GM19328 (cell line): Measurements from ENCODE around the gene C10orf53.
"Not testable (repeated sequence)": the region's sequence is repeated elsewhere in the genome, so short reads cannot be mapped to it uniquely, and the experiment has no call there.

Experiments used
- ATAC-seq: cut with Tn5 transposase; IDR thresholded peaks from one replicate; pipeline ENCODE4 v1.9.1; 2021; ENCODE audit warnings: mild to moderate bottlenecking, moderate library complexity; ENCODE audit not compliant: unreplicated experiment

The C10orf53 gene

DNA sequence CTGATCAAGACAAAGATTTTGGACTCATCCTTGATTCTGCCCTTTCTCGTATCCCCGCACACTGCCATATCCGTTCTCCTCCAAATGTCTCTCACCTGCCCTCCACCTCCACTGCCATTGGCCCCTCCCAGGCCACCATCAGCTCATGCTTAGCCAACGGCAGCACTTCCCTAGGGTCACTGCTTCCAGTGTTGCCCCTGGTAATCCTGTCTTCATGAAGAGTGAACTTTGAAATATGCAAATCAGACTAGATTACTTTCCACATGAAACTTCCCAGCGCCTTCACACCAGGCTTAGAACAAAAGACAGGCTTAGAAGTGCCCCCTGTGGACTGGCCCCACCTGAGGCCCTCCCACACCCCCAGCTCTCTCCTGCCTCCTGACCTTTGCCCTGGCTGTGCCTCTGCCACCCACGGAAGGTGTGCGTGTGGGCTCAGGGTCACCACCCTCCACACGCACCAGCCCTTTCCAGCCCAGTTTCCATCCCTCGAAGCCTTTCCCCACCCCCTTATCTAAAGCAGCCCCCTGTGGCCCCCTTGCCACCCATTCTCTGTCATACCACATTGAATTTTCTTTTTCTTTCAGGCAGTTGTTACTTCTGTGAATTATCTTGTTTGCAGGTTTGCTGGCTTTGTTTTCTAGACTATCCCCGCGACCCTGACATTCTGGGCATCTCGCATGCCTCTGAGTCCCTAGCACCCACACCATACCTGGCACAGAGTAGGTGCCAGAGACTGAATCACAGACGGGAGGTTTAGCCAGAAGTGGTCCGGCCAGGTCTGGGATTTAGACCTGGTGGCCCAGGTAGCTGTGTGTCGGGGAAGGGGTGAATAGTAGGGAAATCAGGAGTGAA lies 26.8 kb upstream of the C10orf53 start:
- no peak for ATAC-seq

DNA sequence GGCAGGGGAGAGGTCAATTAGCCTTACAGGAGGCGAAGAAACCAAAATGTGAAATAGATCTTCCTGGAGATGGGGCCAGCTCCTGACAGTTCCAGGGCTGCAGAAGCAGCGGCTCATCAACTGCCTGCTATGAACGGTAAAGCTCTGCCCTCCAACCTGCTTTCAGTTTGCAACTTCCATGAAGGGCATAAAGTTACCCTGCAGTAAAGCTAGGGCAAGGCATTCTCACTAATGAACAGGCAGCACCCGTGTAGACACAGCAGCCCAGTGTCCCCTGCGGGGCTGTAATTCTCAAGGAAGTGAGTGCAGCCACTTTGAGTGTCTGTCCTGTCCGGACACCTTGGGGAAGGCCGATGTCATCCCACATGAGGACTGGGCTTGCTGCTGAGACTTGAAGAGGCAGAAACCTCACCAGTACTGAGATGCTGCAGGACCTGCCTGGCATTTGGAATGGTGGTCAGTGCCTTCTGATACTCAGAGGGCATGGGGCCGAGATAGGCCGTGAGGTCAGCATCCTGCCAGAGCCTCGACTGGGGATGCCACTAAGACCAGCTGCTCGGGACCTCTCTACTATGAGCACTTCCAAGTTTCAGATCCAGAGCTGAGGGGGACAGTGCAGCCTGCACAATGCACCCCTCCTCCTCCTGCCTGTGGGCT lies 26.1 kb upstream of the C10orf53 start:
- no peak for ATAC-seq

DNA sequence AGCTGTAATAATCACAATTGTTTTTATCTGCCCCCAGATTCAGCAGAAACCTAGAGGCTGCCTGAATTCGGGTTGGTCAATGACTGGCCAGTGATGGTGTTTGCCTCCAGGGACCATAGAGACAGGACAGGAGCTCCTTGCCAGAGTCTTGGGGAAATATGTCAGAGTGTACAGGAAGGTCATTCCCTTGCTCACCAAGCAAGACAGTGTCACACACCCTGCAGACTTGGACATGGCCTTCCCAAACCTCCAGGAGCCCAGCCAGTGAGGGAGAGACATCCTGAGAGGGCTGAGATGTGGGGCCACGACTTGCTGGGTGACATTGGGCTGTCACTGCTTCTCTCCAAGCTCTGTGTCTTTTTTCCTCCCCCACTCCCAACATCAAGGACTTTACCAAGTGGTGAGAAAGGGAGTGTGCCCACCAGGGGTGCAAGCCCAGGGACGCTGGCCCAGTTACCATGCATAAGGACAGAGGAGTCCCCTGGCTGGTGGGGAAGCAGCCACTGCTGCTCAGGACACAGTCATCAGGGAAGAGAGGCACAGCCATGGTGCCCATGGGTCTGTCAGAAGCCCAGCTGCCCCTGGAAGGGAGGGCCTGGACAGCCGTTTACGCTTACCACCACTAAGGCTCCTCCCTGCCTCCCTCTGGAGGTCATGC lies 25.3 kb upstream of the C10orf53 start:
- no peak for ATAC-seq

DNA sequence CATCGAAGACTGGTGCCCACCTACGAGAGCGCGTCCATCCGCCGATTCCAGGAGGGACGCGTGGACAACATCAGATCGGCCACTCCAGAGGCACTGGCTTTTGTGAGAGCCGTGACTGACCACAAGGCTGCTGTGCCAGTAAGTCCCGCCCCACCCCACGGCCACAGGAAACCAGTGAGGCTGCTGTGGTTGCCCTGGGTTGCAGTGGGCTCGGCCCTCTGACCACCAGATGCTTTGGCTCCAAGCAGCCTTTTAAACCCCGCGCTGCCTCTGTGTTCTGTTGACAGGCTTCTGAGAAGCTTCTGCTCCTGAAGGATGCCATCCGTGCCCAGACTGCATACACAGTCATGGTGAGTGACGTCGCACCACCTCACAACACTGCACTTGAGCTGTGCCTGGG lies 24.4 kb upstream of the C10orf53 start:
- ATAC-seq, result no peak

DNA sequence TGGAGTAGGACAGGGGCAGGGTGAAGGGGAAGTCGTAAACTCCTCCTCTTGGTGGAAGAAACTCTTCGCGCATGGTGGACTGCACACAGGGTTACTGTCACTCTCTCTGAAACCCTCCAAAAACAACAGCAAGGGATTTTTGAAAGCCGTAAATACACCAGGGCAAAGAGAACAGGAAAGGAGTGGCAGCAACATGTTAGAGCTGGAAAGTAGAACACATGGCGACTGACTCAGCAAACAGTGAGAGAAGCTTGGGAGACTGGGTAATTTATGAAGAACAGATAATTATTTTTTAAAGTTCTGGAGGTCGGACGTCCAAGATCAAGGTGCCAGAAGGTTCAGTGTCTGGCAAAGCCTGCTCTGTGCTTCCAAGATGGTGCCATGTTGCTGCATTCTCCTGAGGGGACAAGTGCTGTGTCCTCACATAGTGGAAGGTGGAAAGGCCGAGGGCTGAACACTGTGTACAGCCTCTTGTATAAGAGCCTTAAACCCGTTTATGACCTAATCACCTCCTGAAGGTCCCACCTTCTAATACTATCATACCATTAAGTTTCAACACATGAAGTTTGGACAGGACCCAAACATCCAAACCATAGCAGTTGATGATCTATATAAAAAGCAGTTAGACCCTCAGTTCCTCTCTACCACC lies 22.5 kb upstream of the C10orf53 start:
- no peak for ATAC-seq

DNA sequence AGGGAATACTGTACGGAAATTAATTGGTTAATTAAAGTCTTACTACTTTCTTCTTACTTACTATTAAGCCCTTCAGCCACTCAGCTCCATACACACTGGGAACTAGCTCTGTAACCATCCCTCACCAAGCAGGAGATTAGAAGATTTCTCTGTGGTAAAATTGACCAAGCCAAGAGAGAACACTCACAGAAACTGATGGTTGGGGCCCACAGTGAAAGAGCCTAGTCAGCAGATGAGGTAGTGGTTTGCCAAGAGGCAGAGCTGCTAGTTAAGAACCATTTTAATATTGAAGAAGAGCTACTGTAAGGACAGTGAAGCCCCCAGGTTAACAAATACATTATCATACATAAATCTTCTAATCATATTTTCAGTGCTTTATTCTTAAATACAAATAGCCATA lies 21.8 kb upstream of the C10orf53 start:
- ATAC-seq, result no peak

DNA sequence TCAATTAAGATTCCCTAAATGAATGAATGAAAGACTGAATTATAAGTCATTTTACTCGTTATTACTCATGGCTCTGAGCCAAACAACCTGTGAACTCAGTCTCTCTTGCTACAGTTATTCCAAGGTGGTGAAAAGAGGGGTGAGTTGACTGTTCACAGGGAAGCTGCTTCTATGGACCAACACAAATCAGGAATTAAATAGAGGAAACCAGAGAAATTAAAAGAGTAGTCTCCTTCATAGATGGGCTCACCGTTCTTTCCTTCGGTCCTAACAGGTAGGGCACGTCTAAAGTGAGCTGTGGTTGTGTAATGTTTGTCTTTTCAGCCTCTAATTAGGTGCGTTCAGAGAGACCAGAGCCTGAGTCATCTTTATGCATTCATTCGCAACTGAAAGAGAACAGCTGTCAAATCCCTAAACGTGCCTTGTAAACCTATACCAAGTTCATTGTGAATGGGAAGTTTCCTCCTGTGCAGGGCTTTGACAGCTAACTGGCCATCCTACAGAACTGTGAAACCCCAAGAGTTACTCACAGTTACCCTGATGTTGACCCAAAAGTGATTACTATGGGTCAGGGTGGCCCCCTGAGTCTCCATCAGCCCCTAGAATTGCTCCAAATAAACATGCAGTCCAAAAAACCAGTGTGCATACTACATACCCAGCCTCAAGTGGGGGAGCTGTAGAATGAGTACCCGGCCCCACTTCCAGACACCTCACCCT lies 18.2 kb upstream of the C10orf53 start:
- ATAC-seq, result no peak

DNA sequence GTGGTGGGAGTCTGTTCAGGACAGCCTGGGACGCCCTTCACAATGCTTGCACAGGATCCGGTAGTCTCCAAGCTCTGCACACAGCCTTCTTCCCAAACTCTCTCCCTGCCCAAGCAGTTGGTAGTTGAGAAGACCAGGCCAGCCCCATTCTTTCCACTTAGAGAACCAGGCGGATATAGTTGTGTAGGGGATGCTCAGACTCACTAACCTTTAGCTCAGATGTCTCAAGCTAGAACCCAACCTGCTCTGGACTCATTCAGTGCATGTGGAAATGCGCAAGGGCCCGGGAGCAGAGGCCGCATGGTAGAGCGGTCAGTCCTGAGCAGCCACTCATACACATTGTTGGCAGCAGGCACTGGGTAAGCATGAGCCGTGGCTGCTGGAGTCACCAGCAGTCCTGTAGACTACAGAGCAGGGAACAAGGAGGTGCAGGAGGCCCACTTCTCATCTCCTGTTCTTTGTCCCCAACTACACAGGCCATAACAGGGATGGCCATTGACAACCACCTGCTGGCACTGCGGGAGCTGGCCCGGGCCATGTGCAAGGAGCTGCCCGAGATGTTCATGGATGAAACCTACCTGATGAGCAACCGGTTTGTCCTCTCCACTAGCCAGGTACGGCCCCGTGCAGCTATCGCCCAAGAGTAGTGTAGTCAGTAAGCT lies 17.2 kb upstream of the C10orf53 start:
- ATAC-seq, result no peak

DNA sequence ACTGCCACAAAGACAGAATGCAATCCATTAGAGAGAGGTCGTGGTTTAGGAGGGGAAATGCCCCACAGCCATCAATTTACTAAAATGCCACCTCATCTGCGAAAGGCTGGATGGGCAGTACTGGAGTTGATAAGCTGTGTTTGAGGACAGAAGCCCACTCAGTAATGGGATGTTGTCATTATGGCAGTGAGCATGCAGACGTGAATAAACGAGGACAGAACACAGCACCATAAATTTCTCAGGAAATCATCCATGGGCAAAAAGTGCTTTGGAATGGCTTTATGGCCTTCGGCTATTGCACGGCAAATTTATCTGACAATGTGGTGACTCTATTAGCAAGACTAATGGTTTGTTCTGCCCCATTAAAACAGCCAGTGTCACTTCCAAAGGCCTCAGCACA lies 15.9 kb upstream of the C10orf53 start:
- ATAC-seq, result no peak

DNA sequence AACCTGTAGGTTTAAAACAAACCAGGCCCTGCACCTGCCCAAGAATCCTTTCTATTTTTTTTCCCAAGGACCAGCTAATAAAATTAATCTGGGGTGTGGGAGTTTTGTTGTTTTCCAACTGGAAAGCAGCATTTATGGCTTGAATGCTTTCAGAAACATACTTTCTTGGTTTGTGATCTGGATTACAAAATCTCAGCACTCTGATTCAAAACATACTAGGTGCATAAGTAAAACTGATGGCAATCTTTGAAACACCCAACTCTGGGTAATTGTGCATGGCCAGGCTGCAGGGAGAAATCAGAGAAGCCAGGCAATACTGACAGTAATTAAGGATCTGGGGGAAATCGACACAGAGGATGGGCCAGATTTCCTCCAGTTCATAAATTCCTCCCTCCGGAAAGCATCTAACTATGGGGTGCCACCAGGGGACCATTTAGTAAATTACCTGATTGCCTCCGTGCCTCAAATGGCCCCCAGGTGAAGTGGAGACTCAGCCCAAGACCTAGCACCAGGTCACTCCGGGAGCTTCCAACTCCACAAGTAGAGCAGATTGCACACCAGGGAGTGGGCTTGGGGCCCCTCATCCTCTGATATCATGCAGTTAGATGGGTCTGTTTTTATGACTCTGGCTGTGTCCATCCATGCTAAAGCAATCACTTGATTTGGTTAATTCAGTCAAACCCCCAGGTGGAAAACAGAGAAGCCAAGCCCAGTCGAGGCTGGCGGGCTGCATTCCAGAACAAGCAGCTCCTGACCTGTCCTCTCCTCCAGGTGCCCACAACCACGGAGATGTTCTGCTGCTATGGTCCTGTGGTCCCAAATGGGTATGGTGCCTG lies 15.2 kb upstream of the C10orf53 start:
- no peak for ATAC-seq

DNA sequence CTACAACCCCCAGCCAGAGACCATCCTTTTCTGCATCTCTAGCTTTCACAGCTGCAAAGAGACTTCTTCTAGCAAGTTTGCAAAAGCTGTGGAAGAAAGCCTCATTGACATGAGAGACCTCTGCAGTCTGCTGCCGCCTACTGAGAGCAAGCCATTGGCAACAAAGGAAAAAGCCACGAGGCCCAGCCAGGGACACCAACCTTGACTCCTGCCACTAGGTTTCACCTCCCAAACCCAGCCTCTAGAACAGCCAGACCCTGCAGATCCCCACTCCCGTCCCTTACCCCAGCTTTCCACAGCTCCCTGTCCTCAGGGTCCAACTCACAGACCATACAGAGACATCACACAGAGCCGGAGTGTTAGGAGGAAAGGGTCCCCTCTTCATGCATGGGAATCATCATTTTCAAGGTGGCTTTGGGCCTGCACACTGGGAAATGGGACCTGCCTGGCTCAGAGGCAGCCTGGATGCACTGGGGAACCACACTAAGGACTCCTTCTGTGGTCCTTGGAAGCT lies 14.6 kb upstream of the C10orf53 start:
- no peak for ATAC-seq

DNA sequence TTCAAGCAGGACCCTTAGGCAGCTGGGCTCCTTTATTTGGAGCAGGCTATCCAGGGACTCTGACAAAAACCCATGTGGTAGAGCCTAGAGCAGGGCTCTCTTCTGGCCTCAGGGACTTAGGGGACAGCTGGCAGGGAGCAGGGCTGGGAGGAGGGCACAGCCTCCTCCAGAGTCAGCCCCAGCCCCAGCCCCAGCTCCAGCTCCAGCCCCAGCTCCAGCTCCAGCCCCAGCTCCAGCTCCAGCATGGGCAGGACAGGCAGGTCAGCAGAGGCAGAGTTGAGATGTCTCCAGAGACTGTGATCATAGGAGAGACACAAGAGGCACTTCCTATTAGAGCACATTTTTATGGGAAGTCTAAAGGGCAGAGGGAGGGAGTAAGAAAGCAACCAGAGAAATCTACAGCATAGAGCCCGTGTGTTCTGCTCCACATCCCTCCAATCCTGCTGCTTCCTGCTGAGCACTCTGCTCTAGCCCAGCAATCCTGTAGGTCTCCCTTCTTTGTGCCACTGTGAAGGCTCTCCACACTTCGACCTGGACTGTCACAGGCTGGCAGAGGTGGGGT lies 13.3 kb upstream of the C10orf53 start:
- no peak for ATAC-seq

DNA sequence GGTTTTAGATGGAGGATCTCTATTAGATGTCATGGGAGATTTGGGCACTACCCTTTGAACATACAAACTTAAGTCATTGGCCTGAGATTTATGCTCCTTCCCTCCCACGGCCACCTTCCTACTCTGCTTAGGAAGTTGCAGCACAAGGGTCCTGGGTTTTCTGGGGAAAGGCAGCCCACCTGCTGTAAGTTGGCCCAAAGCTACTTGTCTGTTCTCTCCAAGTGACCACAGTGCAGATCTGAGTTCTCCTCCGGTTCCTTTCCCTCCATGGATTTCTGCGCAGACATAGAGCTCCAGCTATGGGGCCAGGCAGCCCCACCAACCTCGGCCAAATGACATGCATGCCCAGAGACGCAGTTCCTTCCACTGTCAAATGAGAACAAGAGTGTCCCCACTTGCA lies 12.8 kb upstream of the C10orf53 start:
- no peak for ATAC-seq

DNA sequence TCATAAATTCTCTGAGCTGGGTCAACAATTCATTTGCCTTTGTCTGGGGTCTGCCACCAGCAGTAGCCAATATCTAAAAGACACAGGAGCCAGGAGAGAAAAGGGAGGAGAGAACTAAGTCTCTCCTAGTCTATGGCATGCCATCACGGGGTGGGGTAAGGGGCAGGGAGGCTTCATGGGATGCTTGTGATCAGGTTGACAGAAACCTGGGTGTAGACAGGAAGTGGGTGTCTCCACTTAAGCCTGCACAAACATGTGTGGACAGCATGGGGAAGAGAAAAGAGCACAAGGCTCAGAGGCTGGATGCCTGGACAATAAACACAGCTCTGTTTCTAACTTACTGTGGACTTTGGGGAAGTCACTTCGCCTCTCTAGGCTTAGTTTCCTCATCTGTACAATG lies 11.5 kb upstream of the C10orf53 start:
- no peak for ATAC-seq

DNA sequence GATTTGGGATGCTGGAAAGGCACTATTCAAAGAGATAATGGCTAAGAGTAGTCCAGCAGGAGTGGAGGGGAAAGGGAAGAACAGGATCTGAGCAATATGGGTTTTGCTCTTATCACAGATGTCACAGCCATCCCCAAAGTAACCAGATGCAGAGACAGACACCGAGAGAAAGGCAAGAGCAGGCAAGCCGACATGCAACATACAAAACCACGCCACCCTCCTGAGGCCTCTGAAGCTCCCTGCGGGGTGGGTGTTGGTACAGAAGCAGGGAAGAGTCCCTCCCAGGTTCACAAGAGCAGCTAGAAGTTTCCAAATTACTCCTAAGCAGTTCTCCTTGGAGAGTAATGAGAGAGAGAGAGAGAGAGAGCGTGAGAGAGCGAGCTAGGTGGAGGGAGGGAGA lies 10.8 kb upstream of the C10orf53 start:
- no peak for ATAC-seq

DNA sequence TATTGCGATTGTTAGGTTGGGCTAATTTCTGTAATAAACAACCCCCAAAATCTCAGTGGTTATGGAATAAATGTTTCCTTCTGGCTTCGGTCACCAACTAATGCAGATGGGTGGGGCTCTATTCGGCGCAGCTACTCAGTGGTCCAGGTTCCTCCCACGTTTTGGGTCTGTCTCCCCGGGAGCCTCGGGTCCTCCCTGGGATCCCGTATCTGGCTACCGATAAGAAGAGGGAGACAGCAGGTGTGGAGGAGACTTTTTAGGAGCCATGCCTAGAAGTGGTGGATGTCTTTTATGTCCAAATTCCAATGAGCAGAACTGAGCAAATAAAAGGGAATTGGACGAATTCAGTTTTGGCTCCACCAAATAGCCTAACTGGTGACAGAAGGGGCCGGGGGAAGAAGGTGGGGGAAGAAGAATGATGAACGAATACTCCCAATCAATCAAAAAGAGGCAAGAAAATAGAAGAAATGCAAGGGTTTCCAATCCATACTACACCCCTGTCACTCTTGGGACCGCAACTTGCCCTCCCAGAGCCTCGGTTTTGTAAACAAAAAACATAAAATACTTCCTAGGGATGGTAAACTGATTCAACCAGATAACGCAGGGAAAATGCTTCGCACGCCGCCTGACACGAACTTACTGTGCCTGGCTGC lies 498 bp upstream of the C10orf53 start:
- ATAC-seq, result no peak

DNA sequence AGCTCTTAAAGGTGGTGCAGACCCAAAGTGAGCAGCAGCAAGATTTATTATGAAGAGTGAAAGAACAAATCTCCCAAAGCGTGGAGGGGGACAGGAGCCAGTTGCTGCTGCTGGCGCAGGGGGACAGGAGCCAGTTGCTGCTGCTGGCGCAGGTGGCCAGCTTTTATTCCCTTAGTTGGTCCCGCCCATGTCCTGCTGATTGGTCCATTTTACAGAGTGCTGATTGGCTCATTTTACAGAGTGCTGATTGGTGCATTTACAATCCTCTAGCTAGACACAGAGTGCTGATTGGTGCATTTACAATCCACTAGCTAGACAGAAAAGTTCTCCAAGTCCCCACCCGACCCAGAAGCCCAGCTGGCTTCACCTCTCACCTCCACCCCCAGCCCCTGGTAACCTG lies 3.0 kb downstream of the C10orf53 start:
- not testable (repeated sequence) for ATAC-seq

DNA sequence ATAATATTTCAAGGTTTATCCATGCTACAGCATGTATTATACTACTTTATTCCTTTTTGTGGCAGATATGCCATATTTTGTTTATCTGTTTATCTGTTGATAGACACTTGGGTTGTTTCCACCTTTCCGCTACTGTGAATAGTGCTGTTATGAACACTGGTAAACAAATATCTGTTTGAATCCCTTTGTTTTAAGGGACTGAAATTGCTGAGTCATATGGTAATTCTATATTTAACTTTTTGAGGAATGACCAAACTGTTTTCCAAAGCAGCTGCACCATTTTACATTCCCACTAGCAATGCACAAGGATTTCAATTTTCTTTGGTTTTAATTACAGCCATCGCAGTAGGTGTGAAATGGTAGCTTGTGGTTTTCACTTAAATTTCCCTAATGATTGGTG lies 3.4 kb downstream of the C10orf53 start:
- no peak for ATAC-seq
